GM18951 (cell line): ENCODE results near the gene MYOM3.

ENCODE experiments used
- POLR2A ChIP-seq: IDR thresholded peaks from 4 replicates; pipeline ENCODE4 v1.6.1; 2011; ENCODE audit warnings: mild to moderate bottlenecking; ENCODE audit not compliant: insufficient read length, insufficient read depth; ENCODE audit errors: extremely low read depth
- in situ Hi-C: fragments of 300-500 bp; cut with MboI; formaldehyde crosslinking; loops from one replicate; pipeline ENCODE4 v1.12.0; 2022; ENCODE audit warnings: low sequenced_read_pairs, mixed read lengths, inconsistent platforms; ENCODE audit not compliant: unreplicated experiment

MYOM3 gene

GRCh38 chr1:24081190-24081589, 30.7 kb downstream of the MYOM3 start:
- no peak for TF ChIP-seq POLR2A
- in situ Hi-C loops = no loop called here

DNA sequence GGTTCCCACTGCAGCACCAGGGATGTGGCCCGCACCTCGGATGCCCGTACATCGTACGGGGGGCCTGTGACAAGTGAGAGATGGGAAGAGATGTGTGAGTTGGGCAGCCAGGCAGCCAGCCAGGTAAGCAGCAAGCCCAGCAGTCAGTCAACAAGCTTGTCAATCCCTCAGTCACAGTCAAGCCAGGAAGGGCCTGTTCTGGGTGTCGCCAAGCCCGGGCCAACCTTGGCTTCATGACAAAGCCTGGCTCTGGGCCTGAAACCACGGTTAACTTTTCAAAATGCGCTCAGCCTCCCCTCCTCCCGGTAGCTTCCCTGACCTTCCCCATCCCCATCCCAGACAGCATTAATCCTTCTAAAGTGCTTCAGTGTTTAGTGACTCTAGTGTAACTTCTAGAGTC, 31.8 kb downstream of the MYOM3 start:
- TF ChIP-seq POLR2A = no peak
- in situ Hi-C loops = no loop called here

- in situ Hi-C loops = no loop called here
Observed at GRCh38 chr1:24077278-24077978, 34.5 kb downstream of the MYOM3 start.

DNA sequence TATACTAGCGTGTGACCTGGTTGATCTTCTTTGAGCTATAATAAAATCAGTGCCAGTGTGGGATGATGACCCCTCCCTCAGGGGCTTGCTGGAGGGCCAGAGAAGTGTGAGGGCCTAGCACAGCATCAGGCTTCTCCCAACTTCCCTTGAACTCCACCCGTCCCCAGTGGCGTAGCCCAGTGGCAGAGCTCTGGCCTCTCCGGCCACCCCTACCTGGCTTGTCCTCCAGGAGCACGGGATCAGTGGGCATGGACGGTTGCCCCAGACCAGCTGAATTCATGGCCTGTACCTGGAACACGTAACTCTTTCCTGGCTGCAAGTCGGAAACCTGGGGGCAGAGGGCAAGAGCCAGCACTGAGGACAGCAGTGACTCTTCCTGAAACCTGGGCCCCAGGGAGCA, 36.0 kb downstream of the MYOM3 start:
- TF ChIP-seq POLR2A = no peak
- in situ Hi-C loops = no loop called here

More at GRCh38 chr1:24077278-24077978, 34.5 kb downstream of the MYOM3 start:
- no peak for TF ChIP-seq POLR2A

- in situ Hi-C loops = no loop called here
- no peak for TF ChIP-seq POLR2A
Observed at GRCh38 chr1:24075590-24075854, 36.4 kb downstream of the MYOM3 start.

DNA sequence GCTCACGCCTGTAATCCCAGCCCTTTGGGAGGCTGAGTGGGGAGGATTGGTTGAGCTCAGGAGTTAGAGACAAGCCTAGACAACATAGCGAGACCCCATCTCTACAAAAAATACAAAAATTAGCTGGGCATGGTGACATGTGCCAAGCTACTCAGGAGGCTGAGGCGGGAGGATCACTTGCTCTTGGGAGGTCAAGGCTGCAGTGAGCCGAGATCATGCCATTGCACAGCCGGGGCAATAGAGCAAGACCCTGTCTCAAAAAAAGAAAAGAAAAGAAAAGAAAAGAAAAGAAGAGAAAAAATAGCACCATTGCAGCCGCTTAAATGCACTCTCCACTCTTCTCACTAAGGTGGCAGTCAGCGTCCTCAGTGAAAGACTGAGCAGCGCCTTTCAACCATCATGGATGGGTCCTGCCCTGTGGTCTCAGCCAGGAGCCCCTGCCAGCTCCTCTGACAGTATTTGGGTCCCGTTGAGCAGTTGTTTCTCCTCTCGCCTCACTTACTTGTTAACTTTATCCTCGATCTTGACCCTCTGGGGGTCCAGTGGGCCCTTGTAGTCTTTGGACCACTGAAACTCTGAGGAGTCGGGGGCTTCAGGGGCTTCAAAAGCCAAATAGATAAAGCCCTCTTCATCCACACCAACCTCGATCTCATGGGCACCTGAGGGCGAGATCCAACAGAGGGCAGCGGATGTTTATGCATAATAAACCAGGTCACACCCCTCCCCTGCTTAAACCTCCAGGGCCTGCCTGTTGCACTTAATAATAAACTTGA, 36.9 kb downstream of the MYOM3 start:
- in situ Hi-C loops = no loop called here
- no peak for TF ChIP-seq POLR2A

GRCh38 chr1:24074196-24074595, 37.7 kb downstream of the MYOM3 start:
- TF ChIP-seq POLR2A = no peak
- in situ Hi-C loops = no loop called here

DNA sequence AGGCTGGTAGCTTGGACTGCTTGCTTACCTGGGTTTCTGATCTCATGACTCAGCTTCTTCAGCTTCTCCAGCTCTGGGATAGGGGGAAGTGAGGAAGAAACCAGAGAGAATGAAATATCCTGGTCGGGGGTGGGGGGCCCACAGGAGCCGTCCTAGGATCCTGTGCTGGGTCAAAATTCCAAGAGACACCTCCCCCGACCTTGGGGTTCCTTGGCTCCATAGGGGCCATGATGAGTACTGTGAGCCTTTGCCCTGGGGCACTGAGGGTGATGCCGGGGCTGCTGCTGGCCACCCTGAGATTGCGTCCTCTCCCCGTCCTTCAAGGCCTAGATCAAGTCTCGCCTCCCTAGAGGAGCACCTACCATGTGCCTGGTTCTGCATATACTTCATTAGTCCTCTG, 40.0 kb downstream of the MYOM3 start:
- in situ Hi-C loops = no loop called here
- TF ChIP-seq POLR2A = no peak

DNA sequence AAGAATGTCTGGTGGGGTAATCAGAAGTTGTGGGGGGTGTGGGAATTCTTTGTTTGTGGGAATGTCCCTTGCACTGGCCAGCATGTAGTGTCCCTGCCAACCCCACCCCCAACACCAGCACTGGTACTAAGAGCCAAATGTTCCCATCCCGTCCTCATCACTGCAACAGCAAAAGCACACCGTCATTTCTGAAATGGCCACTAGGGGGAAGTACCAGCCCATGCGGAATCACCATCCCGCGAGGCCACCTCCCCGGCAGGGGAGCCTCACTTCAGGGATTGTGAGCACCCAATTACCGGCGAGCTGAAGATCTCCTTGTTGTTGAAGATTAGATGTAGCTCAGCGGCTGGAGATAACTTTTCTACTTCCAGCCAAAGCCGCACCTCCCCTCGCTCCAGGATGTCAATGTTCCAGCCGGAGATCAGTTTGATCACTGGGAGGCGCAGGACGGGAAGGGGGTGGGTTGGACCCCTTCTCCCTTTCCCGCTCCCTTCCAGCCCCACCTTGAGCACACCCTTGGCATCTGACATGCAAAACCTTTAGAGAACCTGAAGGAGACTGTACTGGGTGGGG, 41.0 kb downstream of the MYOM3 start:
- TF ChIP-seq POLR2A = no peak
- in situ Hi-C loops = no loop called here

DNA sequence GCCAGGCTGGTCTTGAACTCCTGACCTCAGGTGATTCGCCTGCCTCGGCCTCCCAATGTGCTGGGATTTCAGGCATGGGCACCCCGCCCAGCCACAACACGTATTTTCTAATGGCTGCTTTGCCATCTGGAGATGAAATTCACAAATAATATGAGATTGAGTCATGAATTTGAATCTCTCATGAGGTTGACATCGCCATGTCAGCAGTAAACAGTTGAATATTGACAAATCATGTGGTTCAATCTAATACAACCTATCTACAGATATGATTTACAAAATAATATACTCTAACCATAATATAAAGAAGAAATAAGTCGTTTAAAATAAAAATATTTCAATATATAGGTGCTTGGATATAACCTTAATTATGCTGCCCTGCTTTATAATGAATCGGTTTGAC, 42.1 kb downstream of the MYOM3 start:
- TF ChIP-seq POLR2A = no peak
- in situ Hi-C loops = no loop called here

- no peak for TF ChIP-seq POLR2A
- in situ Hi-C loops = no loop called here
Observed at GRCh38 chr1:24067978-24068377, 44.0 kb downstream of the MYOM3 start.

DNA sequence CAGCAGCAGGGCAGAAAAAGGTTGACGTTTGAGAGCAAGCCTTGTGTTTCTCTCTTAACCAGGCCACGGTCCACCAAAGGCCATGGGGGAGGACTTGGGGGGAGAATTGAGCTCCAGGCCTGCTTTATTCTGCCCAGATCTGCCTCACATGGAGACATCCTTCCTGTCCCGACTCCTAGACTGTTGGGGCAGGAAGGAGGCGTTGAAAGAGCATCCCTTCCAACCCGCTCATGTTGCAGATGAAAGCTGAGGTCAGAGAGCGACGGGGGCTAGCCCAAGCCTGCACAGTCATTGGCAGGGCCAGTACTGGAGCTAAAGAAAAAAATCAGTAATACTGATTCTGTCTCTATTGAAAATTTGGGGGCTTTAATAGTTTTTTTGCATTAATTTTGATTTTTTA, 46.6 kb downstream of the MYOM3 start:
- in situ Hi-C loops = no loop called here
- no peak for TF ChIP-seq POLR2A

DNA sequence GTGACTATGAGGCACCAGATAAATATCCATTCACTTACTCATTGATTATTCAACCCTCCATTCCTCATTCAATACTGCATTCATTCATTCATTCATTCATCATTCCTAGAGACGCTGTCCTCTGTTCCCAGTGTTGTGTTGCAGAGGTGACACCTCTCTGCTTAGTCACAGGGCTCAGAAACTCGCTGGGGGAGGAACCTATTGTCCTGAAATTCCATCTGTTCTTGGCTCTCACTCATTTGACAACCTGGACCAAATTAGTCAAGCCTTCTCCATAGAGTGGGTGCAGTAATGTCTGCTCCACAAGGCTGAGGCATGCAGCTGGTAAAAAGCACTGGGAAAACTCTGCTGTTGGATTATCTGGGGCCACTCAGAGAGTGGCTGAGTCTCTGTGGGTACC, 49.7 kb downstream of the MYOM3 start:
- TF ChIP-seq POLR2A = no peak
- in situ Hi-C loops = no loop called here

DNA sequence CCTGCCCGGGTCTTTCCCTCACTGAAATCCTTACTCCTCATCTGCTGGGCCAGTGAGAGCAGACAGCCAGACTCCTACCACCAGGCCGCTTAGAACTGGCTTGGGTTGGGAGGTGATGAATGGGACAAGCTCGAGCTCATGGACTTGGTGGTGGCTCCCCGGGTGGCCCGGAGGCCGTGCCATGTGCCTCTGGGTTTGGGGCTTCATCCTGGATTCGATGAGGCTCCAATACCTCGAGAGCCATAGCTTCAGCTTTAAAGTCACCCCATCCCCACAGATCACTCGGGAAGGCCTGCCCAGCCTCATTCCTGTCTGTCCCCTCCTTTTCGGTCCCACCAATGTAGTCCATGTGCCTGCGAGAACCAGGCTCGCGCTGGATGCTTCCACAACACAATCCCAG, 51.5 kb downstream of the MYOM3 start:
- no peak for TF ChIP-seq POLR2A
- in situ Hi-C loops = no loop called here
